ENCODE results near the gene FUT3.

GRCh38 chr19:5817218-5817617 lies 34.0 kb downstream of the FUT3 start:
- TF ChIP-seq CTCF (IDR thresholded peaks at IDR 0.05; ENCODE audit: control extremely low read depth in 1 of 3, insufficient read depth in 1 of 3, low read depth in 1 of 3, low read length in 3 of 3) (no peak), CREB1 (IDR thresholded peaks at IDR 0.05) (no peak), SAP30 (IDR thresholded peaks at IDR 0.05; ENCODE audit: insufficient read depth, insufficient replicate concordance, low read length) (no peak), RFX5 (IDR thresholded peaks at IDR 0.05; ENCODE audit: borderline replicate concordance, low read depth, low read length) (no peak), EP300 (IDR thresholded peaks at IDR 0.05; ENCODE audit: borderline replicate concordance in 1 of 2, low read depth in 2 of 2, low read length in 2 of 2) (no peak), JUND (IDR thresholded peaks at IDR 0.05; ENCODE audit: low read length) (no peak), POLR2AphosphoS5 (IDR thresholded peaks at IDR 0.05; ENCODE audit: low read depth, low read length) (no peak), POLR2A (IDR thresholded peaks at IDR 0.05; ENCODE audit: control extremely low read depth in 1 of 2, low read depth in 2 of 2, low read length in 2 of 2) (no peak), RAD21 (IDR thresholded peaks at IDR 0.05 in 1 of 2, conservative IDR thresholded peaks at IDR 0.05 in 1 of 2; ENCODE audit: low read depth in 2 of 2, low read length in 2 of 2) (no peak), RNF2 (IDR thresholded peaks at IDR 0.05; ENCODE audit: borderline replicate concordance, low read depth, low read length, missing control alignments, poor library complexity, severe bottlenecking) (no peak)

Measured in H1 (cell line).